Neuronal stem cell (in vitro differentiated cells): ENCODE data around the gene UBXN10.

Source experiments
- DNase-seq: peaks from one replicate; pipeline ENCODE4 v3.0.0-alpha.2; 2013; ENCODE audit warnings: low spot score
- H2AFZ ChIP-seq: one replicate; pipeline ENCODE4 v1.6.1; 2013; ENCODE audit warnings: mild to moderate bottlenecking, low read length, inconsistent platforms
- H2AK5ac ChIP-seq: 2 replicates; pipeline ENCODE4 v1.6.1; 2013; ENCODE audit warnings: low read depth, mild to moderate bottlenecking, inconsistent platforms, low read length, moderate library complexity, mixed read lengths
- H2BK120ac ChIP-seq: 2 replicates; pipeline ENCODE4 v1.6.1; 2013; ENCODE audit warnings: low read depth, mild to moderate bottlenecking, inconsistent platforms, low read length, moderate library complexity, mixed read lengths
- H2BK12ac ChIP-seq: one replicate; pipeline ENCODE4 v1.6.1; 2013; ENCODE audit warnings: low read length, inconsistent platforms
- H2BK15ac ChIP-seq: 2 replicates; pipeline ENCODE4 v1.6.1; 2013; ENCODE audit warnings: mild to moderate bottlenecking, low read length, inconsistent platforms, mixed read lengths
- H2BK5ac ChIP-seq: one replicate; pipeline ENCODE4 v1.6.1; 2013; ENCODE audit warnings: inconsistent platforms, mild to moderate bottlenecking, low read length, moderate library complexity
- H3K14ac ChIP-seq: one replicate; pipeline ENCODE4 v1.6.1; 2013; ENCODE audit warnings: low read length, inconsistent platforms
- H3K18ac ChIP-seq: 2 replicates; pipeline ENCODE4 v1.6.1; 2013; ENCODE audit warnings: low read length, inconsistent platforms
- H3K23ac ChIP-seq: 2 replicates; pipeline ENCODE4 v1.6.1; 2013; ENCODE audit warnings: low read depth, mild to moderate bottlenecking, mixed read lengths, low read length, inconsistent platforms; ENCODE audit not compliant: poor library complexity
- H3K27ac ChIP-seq: replicated peaks from 3 replicates; pipeline ENCODE4 v1.5.1; 2013; ENCODE audit warnings: low read length, inconsistent platforms
- H3K27me3 ChIP-seq, 3 experiments: 2 replicates each; pipeline ENCODE4 v1.6.1; 2013; ENCODE audit warnings: low read length in 3 of 3, mild to moderate bottlenecking in 2 of 3, inconsistent platforms in 1 of 3, low read depth in 1 of 3, mixed read lengths in 1 of 3, moderate library complexity in 1 of 3; ENCODE audit not compliant: control insufficient read depth in 3 of 3, insufficient read depth in 3 of 3
- H3K36me3 ChIP-seq, 2 donors: replicated peaks in 1 of 2; 2 replicates each; pipeline ENCODE4 v1.6.1; 2013; ENCODE audit warnings: low read length in 2 of 2; ENCODE audit not compliant: control insufficient read depth in 2 of 2, insufficient read depth in 2 of 2
- H3K4ac ChIP-seq: 2 replicates; pipeline ENCODE4 v1.6.1; 2013; ENCODE audit warnings: inconsistent platforms, mild to moderate bottlenecking, low read length, moderate library complexity
- H3K4me1 ChIP-seq, 2 donors: 1 replicate in 1 of 2; 2 replicates in 1 of 2; pipeline ENCODE4 v1.6.1; 2013; ENCODE audit warnings: low read length in 2 of 2, low read depth in 1 of 2; ENCODE audit not compliant: control insufficient read depth in 2 of 2, insufficient read depth in 1 of 2
- H3K4me2 ChIP-seq: one replicate; pipeline ENCODE4 v1.6.1; 2013; ENCODE audit warnings: mild to moderate bottlenecking, low read length, inconsistent platforms; ENCODE audit not compliant: insufficient read depth, poor library complexity, severe bottlenecking
- H3K4me3 ChIP-seq, 2 donors: 2 replicates each; pipeline ENCODE4 v1.5.1; 2013; ENCODE audit warnings: low read length in 2 of 2, mild to moderate bottlenecking in 2 of 2, inconsistent platforms in 1 of 2, moderate library complexity in 1 of 2
- H3K79me1 ChIP-seq: one replicate; pipeline ENCODE4 v1.6.1; 2013; ENCODE audit warnings: low read depth, mild to moderate bottlenecking, inconsistent platforms, low read length, moderate library complexity
- H3K9ac ChIP-seq: one replicate; pipeline ENCODE4 v1.6.1; 2013; ENCODE audit warnings: mild to moderate bottlenecking, low read depth, low read length, inconsistent platforms; ENCODE audit not compliant: poor library complexity
- H3K9me3 ChIP-seq, 2 donors: replicated peaks in 1 of 2; 2 replicates each; pipeline versions ENCODE3 to v1.6.1; 2013; ENCODE audit warnings: low read length in 2 of 2, mild to moderate bottlenecking in 2 of 2, inconsistent platforms in 1 of 2, low read depth in 1 of 2, mixed read lengths in 1 of 2, moderate library complexity in 1 of 2; ENCODE audit not compliant: control insufficient read depth in 2 of 2, insufficient read depth in 1 of 2
- H4K8ac ChIP-seq: one replicate; pipeline ENCODE4 v1.6.1; 2013; ENCODE audit warnings: low read depth, mild to moderate bottlenecking, inconsistent platforms, low read length, moderate library complexity
- H4K91ac ChIP-seq: one replicate; pipeline ENCODE4 v1.6.1; 2013; ENCODE audit warnings: low read length, low read depth, mild to moderate bottlenecking, inconsistent platforms; ENCODE audit not compliant: poor library complexity
- WGBS, 2 donors: extraction: QIAGEN DNeasy Blood & Tissue Kit; methylation state at CpG; one replicate each; pipeline ENCODE4 v1.1.7; 2013; ENCODE audit warnings: missing lambda C conversion rate in 2 of 2, mixed read lengths in 1 of 2; ENCODE audit not compliant: insufficient read length in 2 of 2, insufficient replicate concordance in 1 of 2; ENCODE audit errors: extremely low coverage in 2 of 2; 5-methylcytosine and 5-hydroxymethylcytosine counted together

UBXN10 gene

GRCh38 chr1:20199840-20200239 is 13.9 kb downstream of the UBXN10 start:
- Histone ChIP-seq H3K4me1 (no peaks in the 10 kb centered on the region), H3K4ac (no peak overlapping the region), H3K36me3 (no peaks in the 10 kb centered on the region), H3K79me1 (no peaks in the 10 kb centered on the region), H2AFZ (no peak overlapping the region), H2BK120ac (no peak overlapping the region), H2BK12ac (no peak overlapping the region), H3K27me3 (peaks cover 0 to 14% (median 0%) of the 10 kb centered on the region in 3 experiments), H2AK5ac (no peak overlapping the region), H4K8ac (no peak overlapping the region), H3K4me3 (no peak overlapping the region), H3K9me3 (no peaks in the 10 kb centered on the region), H3K9ac (no peak overlapping the region), H2BK15ac (no peak overlapping the region), H3K27ac (no peak overlapping the region), H2BK5ac (no peak overlapping the region), H3K23ac (no peak overlapping the region), H3K4me2 (no peak overlapping the region), H3K18ac (no peak overlapping the region), H3K14ac (no peak overlapping the region), H4K91ac (no peak overlapping the region)
- WGBS, 2 donors: no CpG with 5 or more reads among the region's 2 CpGs
- DNase-seq: no peak

GRCh38 chr1:20200966-20201365 is 15.1 kb downstream of the UBXN10 start:
- Histone ChIP-seq H3K79me1 (no peaks in the 10 kb centered on the region), H2BK120ac (no peak overlapping the region), H3K9me3 (no peaks in the 10 kb centered on the region), H2AFZ (no peak overlapping the region), H3K14ac (no peak overlapping the region), H3K27me3 (peaks cover 0 to 20% (median 0%) of the 10 kb centered on the region in 3 experiments), H3K27ac (no peak overlapping the region), H3K4me3 (no peak overlapping the region), H2AK5ac (no peak overlapping the region), H3K18ac (no peak overlapping the region), H3K4ac (no peak overlapping the region), H2BK5ac (no peak overlapping the region), H4K91ac (no peak overlapping the region), H2BK12ac (no peak overlapping the region), H3K4me1 (no peaks in the 10 kb centered on the region), H3K9ac (no peak overlapping the region), H3K23ac (no peak overlapping the region), H3K36me3 (no peaks in the 10 kb centered on the region), H3K4me2 (no peak overlapping the region), H2BK15ac (no peak overlapping the region), H4K8ac (no peak overlapping the region)
- no CpG with 5 or more reads among the region's 2 CpGs for WGBS, 2 donors
- DNase-seq: no peak

- Histone ChIP-seq H3K14ac (no peak overlapping the region), H3K23ac (no peak overlapping the region), H3K4me3 (no peak overlapping the region), H4K8ac (no peak overlapping the region), H3K27ac (no peak overlapping the region), H3K9me3 (no peaks in the 10 kb centered on the region), H2AFZ (no peak overlapping the region), H2BK5ac (no peak overlapping the region), H2BK12ac (no peak overlapping the region), H3K79me1 (no peaks in the 10 kb centered on the region), H2AK5ac (no peak overlapping the region), H3K4me2 (no peak overlapping the region), H3K18ac (no peak overlapping the region), H2BK15ac (no peak overlapping the region), H3K4me1 (no peaks in the 10 kb centered on the region), H3K36me3 (no peaks in the 10 kb centered on the region), H3K27me3 (peaks cover 0 to 20% (median 0%) of the 10 kb centered on the region in 3 experiments), H4K91ac (no peak overlapping the region), H3K4ac (no peak overlapping the region), H3K9ac (no peak overlapping the region), H2BK120ac (no peak overlapping the region)
- WGBS, 2 donors: no CpG with 5 or more reads among the region's 5 CpGs
- no peak for DNase-seq
These were observed 16.3 kb downstream of the UBXN10 start for GRCh38 chr1:20202166-20202565.

- Histone ChIP-seq H3K4me3 (no peak overlapping the region), H3K9me3 (no peaks in the 10 kb centered on the region), H2BK15ac (no peak overlapping the region), H3K4ac (no peak overlapping the region), H4K8ac (no peak overlapping the region), H2BK5ac (no peak overlapping the region), H3K4me1 (no peaks in the 10 kb centered on the region), H2BK12ac (no peak overlapping the region), H3K18ac (no peak overlapping the region), H3K27me3 (peaks cover 0 to 6% (median 0%) of the 10 kb centered on the region in 3 experiments), H2AFZ (no peak overlapping the region), H3K4me2 (no peak overlapping the region), H3K14ac (no peak overlapping the region), H4K91ac (no peak overlapping the region), H2AK5ac (no peak overlapping the region), H3K79me1 (no peaks in the 10 kb centered on the region), H3K9ac (no peak overlapping the region), H3K23ac (no peak overlapping the region), H3K27ac (no peak overlapping the region), H2BK120ac (no peak overlapping the region), H3K36me3 (no peaks in the 10 kb centered on the region)
- DNase-seq: no peak
- no CpG with 5 or more reads among the region's 4 CpGs for WGBS, 2 donors
These were observed 21.6 kb downstream of the UBXN10 start for GRCh38 chr1:20207546-20207945.
